GM12874 (cell line): ENCODE data around the gene ZNF366.

Experiments used
- CTCF ChIP-seq: IDR thresholded peaks from 2 replicates; pipeline ENCODE4 v1.5.1; 2011; ENCODE audit warnings: low read depth, mild to moderate bottlenecking, control low read depth, low read length, moderate library complexity; ENCODE audit not compliant: insufficient read depth

Gene ZNF366

GRCh38 chr5:72456391-72457074, 50.7 kb downstream of the ZNF366 start:
- TF ChIP-seq CTCF: no peak

GRCh38 chr5:72455476-72455875, 51.7 kb downstream of the ZNF366 start:
- TF ChIP-seq CTCF: no peak

GRCh38 chr5:72454996-72455395, 52.2 kb downstream of the ZNF366 start:
- no peak for TF ChIP-seq CTCF

- no peak for TF ChIP-seq CTCF
These were observed 53.9 kb downstream of the ZNF366 start for GRCh38 chr5:72453246-72453775.

- TF ChIP-seq CTCF: no peak
These were observed 54.5 kb downstream of the ZNF366 start for GRCh38 chr5:72452515-72453245.

GRCh38 chr5:72451741-72452505, 55.3 kb downstream of the ZNF366 start:
- TF ChIP-seq CTCF: no peak

GRCh38 chr5:72448368-72448767, 58.8 kb downstream of the ZNF366 start:
- TF ChIP-seq CTCF: no peak
